Prostate gland (tissue), 2 donors: ENCODE data around the gene TIGD1. TPM values are rescaled to one million over a fixed set of nuclear protein-coding genes. Genes with fewer than 3 reads are reported as not detected.

Experiments
- DNase-seq: peaks from one replicate; pipeline ENCODE4 v3.0.0-alpha.2; 2019; ENCODE audit warnings: low spot score
- H3K27ac ChIP-seq, 2 donors: fragments of 200-600 bp; sonication (generic); 2 replicates each; pipeline ENCODE4 v1.5.1; 2017 to 2019
- H3K27me3 ChIP-seq: fragments of 200-600 bp; sonication (generic); replicated peaks from 2 replicates; pipeline ENCODE4 v1.5.1; 2019; ENCODE audit not compliant: insufficient read depth
- H3K36me3 ChIP-seq, 2 donors: fragments of 200-600 bp; sonication (generic); 1 replicate in 1 of 2; 2 replicates in 1 of 2; pipeline versions ENCODE4 v1.5.1 to v1.8.1; 2017 to 2019
- H3K4me1 ChIP-seq: fragments of 200-600 bp; sonication (generic); replicated peaks from 2 replicates; pipeline ENCODE4 v1.5.1; 2019
- H3K4me3 ChIP-seq, 2 donors: fragments of 200-600 bp; sonication (generic); 2 replicates each; pipeline ENCODE4 v1.5.1; 2017 to 2019
- H3K9me3 ChIP-seq: fragments of 200-600 bp; sonication (generic); 2 replicates; pipeline ENCODE4 v1.5.1; 2017
- POLR2A ChIP-seq: fragments of 450-650 bp; IDR thresholded peaks from one replicate; pipeline ENCODE4 v1.6.1; 2016; ENCODE audit warnings: antibody characterized with exemption, mild to moderate bottlenecking
- POLR2AphosphoS5 ChIP-seq: sonication (generic); formaldehyde crosslinking; IDR thresholded peaks from one replicate; pipeline ENCODE4 v1.6.1; 2017; ENCODE audit warnings: antibody characterized with exemption
- WGBS: methylation state at CpG from one replicate; pipeline ENCODE4 v1.1.5; 2018; 5-methylcytosine and 5-hydroxymethylcytosine counted together
- intact Hi-C: fragments of 100-400 bp; cut with DNase I; formaldehyde crosslinking; loops from one replicate; pipeline ENCODE4 v1.14.2; 2022
- total RNA-seq, 2 donors: library from RNA; depleted of rRNA; stranded (reverse); fragments of >200 nt; gene quantifications; one replicate each; pipeline ENCODE4 v1.1.0, GENCODE V29; 2016
- TF ChIP-seq, protein P1 (sequence below), 4 experiments: fragments of 200-600 bp in 2 of 4; fragments of 450-650 bp in 2 of 4; sonication (generic) in 2 of 4; IDR thresholded peaks; 1 replicate in 3 of 4; 2 replicates in 1 of 4; pipeline ENCODE4 v1.5.1; 2016 to 2019; ENCODE audit warnings: antibody characterized with exemption in 4 of 4, mild to moderate bottlenecking in 2 of 4, moderate library complexity in 2 of 4

Gene TIGD1
- total RNA-seq, 2 donors from 2014 or later: 2.6 to 4.9 TPM

- intact Hi-C loops: no loop called here
- H3K9me3 ChIP-seq: no peaks in the 10 kb centered on the region
- no peaks in the 10 kb centered on the region for H3K4me1 ChIP-seq
- no peak for DNase-seq
- H3K27ac ChIP-seq: no peak overlapping the region
- no peaks in the 10 kb centered on the region for H3K36me3 ChIP-seq
- TF ChIP-seq POLR2A (no peak), POLR2AphosphoS5 (no peak)
- TF ChIP-seq, protein P1, sequence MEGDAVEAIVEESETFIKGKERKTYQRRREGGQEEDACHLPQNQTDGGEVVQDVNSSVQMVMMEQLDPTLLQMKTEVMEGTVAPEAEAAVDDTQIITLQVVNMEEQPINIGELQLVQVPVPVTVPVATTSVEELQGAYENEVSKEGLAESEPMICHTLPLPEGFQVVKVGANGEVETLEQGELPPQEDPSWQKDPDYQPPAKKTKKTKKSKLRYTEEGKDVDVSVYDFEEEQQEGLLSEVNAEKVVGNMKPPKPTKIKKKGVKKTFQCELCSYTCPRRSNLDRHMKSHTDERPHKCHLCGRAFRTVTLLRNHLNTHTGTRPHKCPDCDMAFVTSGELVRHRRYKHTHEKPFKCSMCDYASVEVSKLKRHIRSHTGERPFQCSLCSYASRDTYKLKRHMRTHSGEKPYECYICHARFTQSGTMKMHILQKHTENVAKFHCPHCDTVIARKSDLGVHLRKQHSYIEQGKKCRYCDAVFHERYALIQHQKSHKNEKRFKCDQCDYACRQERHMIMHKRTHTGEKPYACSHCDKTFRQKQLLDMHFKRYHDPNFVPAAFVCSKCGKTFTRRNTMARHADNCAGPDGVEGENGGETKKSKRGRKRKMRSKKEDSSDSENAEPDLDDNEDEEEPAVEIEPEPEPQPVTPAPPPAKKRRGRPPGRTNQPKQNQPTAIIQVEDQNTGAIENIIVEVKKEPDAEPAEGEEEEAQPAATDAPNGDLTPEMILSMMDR (IDR thresholded peaks at IDR 0.05): no peak
- no peak overlapping the region for H3K4me3 ChIP-seq
- 28% methylated on average over 5 of the region's 11 CpGs for WGBS
- H3K27me3 ChIP-seq: no peaks in the 10 kb centered on the region
Measured at GRCh38 chr2:232511336-232511890, 38.9 kb downstream of the TIGD1 start.

DNA sequence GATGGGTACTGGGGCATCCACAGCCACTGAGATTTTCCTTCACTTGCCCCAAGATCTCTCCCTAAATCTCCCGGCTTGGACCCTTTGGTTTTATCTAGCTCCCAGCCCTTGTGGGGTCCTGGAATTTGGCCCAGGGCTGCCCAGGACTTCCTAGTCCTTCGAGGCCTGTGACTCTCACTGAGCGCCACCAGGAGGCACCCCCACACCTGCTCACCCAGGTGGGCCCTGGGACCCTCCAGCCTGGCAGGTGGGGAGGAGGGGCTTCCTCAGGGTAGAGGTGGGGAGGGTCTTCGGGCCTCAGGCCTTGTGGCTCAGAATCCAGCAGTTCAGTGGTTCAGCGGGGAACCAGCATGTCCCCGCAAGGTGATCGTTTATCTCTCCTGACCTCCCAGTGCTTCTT lies 42.1 kb downstream of the TIGD1 start:
- DNase-seq: no peak
- no peaks in the 10 kb centered on the region for H3K9me3 ChIP-seq
- no peaks in the 10 kb centered on the region for H3K27me3 ChIP-seq
- no peaks in the 10 kb centered on the region for H3K36me3 ChIP-seq
- TF ChIP-seq, protein P1 (IDR thresholded peaks at IDR 0.05): no peak
- no peak for TF ChIP-seq POLR2A
- TF ChIP-seq POLR2AphosphoS5: no peak
- H3K27ac ChIP-seq: no peak overlapping the region
- H3K4me1 ChIP-seq: no peaks in the 10 kb centered on the region
- no peak overlapping the region for H3K4me3 ChIP-seq
- intact Hi-C loops: no loop called here
- WGBS: 78% methylated on average over 7 of the region's 7 CpGs

- Histone ChIP-seq H3K27me3 (no peaks in the 10 kb centered on the region), H3K27ac (no peak overlapping the region), H3K9me3 (no peaks in the 10 kb centered on the region), H3K36me3 (no peaks in the 10 kb centered on the region), H3K4me3 (no peak overlapping the region), H3K4me1 (no peaks in the 10 kb centered on the region)
- intact Hi-C loops: no loop called here
- DNase-seq: no peak
- TF ChIP-seq POLR2AphosphoS5 (no peak), POLR2A (no peak)
- TF ChIP-seq, protein P1 (IDR thresholded peaks at IDR 0.05): no peak
- WGBS: 84% methylated on average over 4 of the region's 4 CpGs
Measured at GRCh38 chr2:232506709-232507108, 43.6 kb downstream of the TIGD1 start.

- WGBS: 66% methylated on average over 10 of the region's 10 CpGs
- no peak for DNase-seq
- H3K4me1 ChIP-seq: no peaks in the 10 kb centered on the region
Measured at GRCh38 chr2:232505856-232506255, 44.5 kb downstream of the TIGD1 start.

DNA sequence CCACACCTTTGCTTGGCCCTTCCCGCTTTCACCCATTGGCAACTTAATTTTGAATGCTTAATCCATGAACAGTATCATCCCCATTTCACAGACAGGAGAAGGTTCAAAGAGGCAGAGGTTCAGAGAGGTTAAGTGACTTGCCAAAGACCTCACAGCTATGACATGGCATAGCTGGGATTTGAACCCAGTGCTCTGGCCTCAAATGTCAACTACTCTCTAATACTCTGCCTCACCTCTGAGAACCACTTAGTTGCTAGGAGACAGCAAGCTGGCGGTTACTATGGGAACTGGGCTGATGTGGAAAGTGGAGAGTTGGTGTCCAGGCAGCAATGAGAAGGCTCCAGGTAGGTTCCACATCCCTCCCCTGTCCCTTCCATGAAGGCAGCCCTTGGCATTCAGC lies 45.9 kb downstream of the TIGD1 start:
- intact Hi-C loops: no loop called here
- DNase-seq: no peak
- TF ChIP-seq POLR2AphosphoS5 (no peak), POLR2A (no peak)
- TF ChIP-seq, protein P1 (IDR thresholded peaks at IDR 0.05): no peak
- no peaks in the 10 kb centered on the region for H3K4me1 ChIP-seq
- no peaks in the 10 kb centered on the region for H3K36me3 ChIP-seq
- H3K4me3 ChIP-seq: no peak overlapping the region
- H3K27me3 ChIP-seq: no peaks in the 10 kb centered on the region
- H3K27ac ChIP-seq: no peak overlapping the region
- H3K9me3 ChIP-seq: no peaks in the 10 kb centered on the region
- 93% methylated on average over 2 of the region's 2 CpGs for WGBS

More at GRCh38 chr2:232505856-232506255, 44.5 kb downstream of the TIGD1 start:
- H3K27me3 ChIP-seq: no peaks in the 10 kb centered on the region
- no peak overlapping the region for H3K4me3 ChIP-seq
- intact Hi-C loops: no loop called here
- TF ChIP-seq, protein P1 (IDR thresholded peaks at IDR 0.05): no peak
- no peak for TF ChIP-seq POLR2A
- TF ChIP-seq POLR2AphosphoS5: no peak
- no peak overlapping the region for H3K27ac ChIP-seq
- no peaks in the 10 kb centered on the region for H3K36me3 ChIP-seq
- no peaks in the 10 kb centered on the region for H3K9me3 ChIP-seq
